A549 (cell line): ENCODE data around the gene CARD11. TPM values are rescaled to one million over a fixed set of nuclear protein-coding genes. Genes with fewer than 3 reads are reported as not detected.
A peak's percentile ranks its signal among the peaks of the same experiment; 100 is the strongest.

Experiments used
- ATAC-seq, 2 experiments: fragments of 200-7000 bp in 1 of 2; fragments of >200 bp in 1 of 2; cut with Nextera tagmentation in 1 of 2; cut with Tn5 transposase in 1 of 2; 3 replicates each; pipeline versions ENCODE4 v1.8.0 to v1.9.1; 2018 to 2020; ENCODE audit warnings: mild to moderate bottlenecking in 1 of 2, moderate library complexity in 1 of 2
- CTCF ChIA-PET: fragments of 300-600 bp; sonication (Branson Sonifier 250); formaldehyde crosslinking; extraction: SDS; loops from one replicate; lab custom pipeline; 2021; ENCODE audit warnings: antibody characterized with exemption, inconsistent platforms; lab: Yijun Ruan, JAX
- POLR2A ChIA-PET: fragments of 350-600 bp; formaldehyde crosslinking; extraction: SDS; loops from one replicate; lab custom pipeline; 2021; ENCODE audit warnings: antibody characterized with exemption, inconsistent platforms; lab: Yijun Ruan, JAX
- DNase-seq, 2 experiments: peaks; one replicate each; pipeline versions ENCODE4 v3.0.0 to v3.0.0-alpha.2; 2011 to 2016; ENCODE audit warnings: low read depth in 1 of 2, low spot score in 1 of 2
- FAIRE-seq: peaks from 2 replicates; lab custom pipeline; 2011; peaks lifted over from hg19 to GRCh38; lab: Jason Lieb, UNC
- H3K27ac ChIP-seq, 2 experiments: fragments of >200 bp; sonication (Bioruptor Twin); formaldehyde crosslinking; 3 replicates each; pipeline ENCODE4 v1.5.1; 2016 to 2017
- H3K4me1 ChIP-seq: fragments of >200 bp; sonication (Bioruptor Twin); formaldehyde crosslinking; 3 replicates; pipeline ENCODE4 v1.6.1; 2016
- H3K4me2 ChIP-seq: fragments of >200 bp; sonication (Bioruptor Twin); formaldehyde crosslinking; 3 replicates; pipeline ENCODE4 v1.6.1; 2016
- H3K4me3 ChIP-seq: fragments of >200 bp; sonication (Bioruptor Twin); formaldehyde crosslinking; 3 replicates; pipeline ENCODE4 v1.5.1; 2016
- H3K9me3 ChIP-seq: fragments of >200 bp; sonication (Bioruptor Twin); formaldehyde crosslinking; 3 replicates; pipeline ENCODE4 v1.6.1; 2016
- CHD2 ChIP-seq: fragments of 150-350 bp; IDR thresholded peaks from 2 replicates; pipeline ENCODE4 v1.6.1; 2014; ENCODE audit warnings: low read length; ENCODE audit not compliant: partially characterized antibody
- CHD4 ChIP-seq: fragments of 200-600 bp; sonication (generic); IDR thresholded peaks from 2 replicates; pipeline ENCODE4 v1.6.1; 2016; ENCODE audit warnings: antibody characterized with exemption, mild to moderate bottlenecking, borderline replicate concordance
- E2F6 ChIP-seq: IDR thresholded peaks from 2 replicates; pipeline ENCODE4 v1.6.1; 2012; ENCODE audit warnings: low read depth, borderline replicate concordance
- EP300 ChIP-seq, 2 experiments: fragments of >200 bp; sonication (Bioruptor Twin); formaldehyde crosslinking; IDR thresholded peaks; 2 replicates in 1 of 2; 3 replicates in 1 of 2; pipeline ENCODE4 v1.6.1; 2016 to 2017
- FOXS1 ChIP-seq: fragments of 250-450 bp; sonication (Bioruptor Pico); IDR thresholded peaks from 2 replicates; pipeline ENCODE4 v1.5.0; 2020; ENCODE audit warnings: mild to moderate bottlenecking, moderate library complexity
- HDAC2 ChIP-seq: fragments of 200-600 bp; sonication (generic); IDR thresholded peaks from 2 replicates; pipeline ENCODE4 v1.6.1; 2016
- HOXA7 ChIP-seq: fragments of 250-450 bp; sonication (Bioruptor Pico); IDR thresholded peaks from 2 replicates; pipeline ENCODE4 v1.5.0; 2020; ENCODE audit warnings: mild to moderate bottlenecking, moderate library complexity
- HOXB13 ChIP-seq: fragments of 250-450 bp; sonication (Bioruptor Pico); IDR thresholded peaks from 2 replicates; pipeline ENCODE4 v1.5.0; 2020; ENCODE audit warnings: low read depth, mild to moderate bottlenecking, moderate library complexity
- JUN ChIP-seq, 2 experiments: fragments of >200 bp; sonication (Bioruptor Twin); formaldehyde crosslinking; IDR thresholded peaks; 2 replicates in 1 of 2; 3 replicates in 1 of 2; pipeline ENCODE4 v1.6.1; 2016 to 2017
- KDM5A ChIP-seq: fragments of 200-600 bp; sonication (generic); IDR thresholded peaks from 2 replicates; pipeline ENCODE4 v1.6.1; 2016; ENCODE audit warnings: antibody characterized with exemption, mild to moderate bottlenecking
- NFE2L2 ChIP-seq: fragments of 150-350 bp; conservative IDR thresholded peaks from 2 replicates; pipeline ENCODE4 v1.6.1; 2014; ENCODE audit warnings: low read length
- RAD21 ChIP-seq, 2 experiments: fragments of >200 bp in 1 of 2; sonication (Bioruptor Twin) in 1 of 2; formaldehyde crosslinking in 1 of 2; IDR thresholded peaks in 1 of 2; conservative IDR thresholded peaks in 1 of 2; 2 replicates in 1 of 2; 3 replicates in 1 of 2; pipeline ENCODE4 v1.6.1; 2012 to 2018; ENCODE audit warnings: inconsistent platforms in 1 of 2
- RARB ChIP-seq: fragments of 250-450 bp; sonication (Bioruptor Pico); IDR thresholded peaks from 2 replicates; pipeline ENCODE4 v1.8.0; 2021; ENCODE audit warnings: mild to moderate bottlenecking, moderate library complexity
- SMC3 ChIP-seq: fragments of >200 bp; sonication (Bioruptor Twin); formaldehyde crosslinking; IDR thresholded peaks from 3 replicates; pipeline ENCODE4 v1.6.1; 2018; ENCODE audit warnings: inconsistent platforms
- SREBF2 ChIP-seq: fragments of 450-650 bp; IDR thresholded peaks from 2 replicates; pipeline ENCODE4 v1.6.1; 2014; ENCODE audit warnings: mild to moderate bottlenecking, moderate library complexity
- TP53 ChIP-seq: fragments of 250-450 bp; sonication (Bioruptor Pico); IDR thresholded peaks from 2 replicates; pipeline ENCODE4 v1.5.0; 2021; ENCODE audit warnings: mild to moderate bottlenecking, moderate library complexity
- ZFP36 ChIP-seq: fragments of 450-650 bp; IDR thresholded peaks from 2 replicates; pipeline ENCODE4 v1.6.1; 2014; ENCODE audit warnings: borderline replicate concordance; ENCODE audit not compliant: partially characterized antibody
- ZNF302 ChIP-seq: fragments of 250-450 bp; sonication (Bioruptor Pico); IDR thresholded peaks from 2 replicates; pipeline ENCODE4 v1.9.0; 2021; ENCODE audit warnings: inconsistent platforms, mild to moderate bottlenecking, moderate library complexity
- ZSCAN20 ChIP-seq: fragments of 250-450 bp; sonication (Bioruptor Pico); IDR thresholded peaks from 2 replicates; pipeline ENCODE4 v1.8.0; 2022; ENCODE audit warnings: mild to moderate bottlenecking, moderate library complexity
- WGBS: methylation state at CpG from one replicate; pipeline ENCODE4 v1.1.6; 2017; ENCODE audit errors: missing lambda C conversion rate; 5-methylcytosine and 5-hydroxymethylcytosine counted together
- polyA plus RNA-seq, 4 experiments: library from polyadenylated mRNA; depleted of rRNA in 3 of 4; stranded (reverse); fragments of >200 nt; fragmentation: RNase III in 1 of 4; extraction: RNeasy Plus Mini Kit Qiagen cat#74134 plus additional on column Dnase treatment in 1 of 4; gene quantifications; 2 replicates in 3 of 4; 3 replicates in 1 of 4; pipeline ENCODE4 v1.2.3, GENCODE V29; 2011 to 2017
- TF ChIP-seq, protein P1 (sequence below): fragments of 450-650 bp; IDR thresholded peaks from 2 replicates; pipeline ENCODE4 v1.6.1; 2014; ENCODE audit warnings: antibody characterized with exemption
- TF ChIP-seq, protein P2 (sequence below): fragments of 250-450 bp; sonication (Bioruptor Pico); IDR thresholded peaks from 2 replicates; pipeline ENCODE4 v1.5.0; 2021; ENCODE audit warnings: mild to moderate bottlenecking, moderate library complexity, borderline replicate concordance
- TF ChIP-seq, protein P3 (sequence below): fragments of 150-350 bp; IDR thresholded peaks from 2 replicates; pipeline ENCODE4 v1.6.1; 2014; ENCODE audit warnings: low read depth, mild to moderate bottlenecking, low read length

The CARD11 gene
- polyA plus RNA-seq, 2 of the 4 experiments (the other 2 are of a cell fraction), result 0.48 to 1.1 TPM

DNA sequence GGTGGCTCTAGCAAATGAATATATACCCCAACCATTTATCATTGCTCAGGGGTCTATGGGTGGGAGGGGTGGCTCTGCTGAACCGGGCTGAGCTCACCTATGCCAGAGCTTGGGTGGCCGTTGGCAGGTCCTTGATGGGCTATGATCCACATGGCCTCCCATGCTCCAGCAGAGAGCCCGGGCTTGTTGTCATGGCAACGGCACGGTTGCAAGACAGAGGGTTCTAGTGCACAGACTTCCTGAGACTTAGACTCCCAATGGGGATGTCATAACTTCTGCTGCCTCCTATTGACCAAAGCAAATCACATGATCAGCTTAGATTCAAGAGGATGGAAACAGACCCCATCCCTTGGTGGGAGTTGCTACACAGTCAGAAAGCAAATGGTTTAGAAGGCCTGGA lies 36.4 kb upstream of the CARD11 start:
- ATAC-seq, result no peak
- Histone ChIP-seq H3K4me1 (no peaks in the 10 kb centered on the region), H3K4me2 (no peak overlapping the region)
- POLR2A ChIA-PET, result no interaction called here
- TF ChIP-seq ZNF302 (CRISPR knock-in tag), result no peak
- TF ChIP-seq HOXB13 (CRISPR knock-in tag), result no peak
- no peak for TF ChIP-seq CHD2
- no peak for TF ChIP-seq JUN (IDR thresholded peaks at IDR 0.05)
- TF ChIP-seq SREBF2, result no peak
- TF ChIP-seq, all 56 proteins: peak for 0
- Histone ChIP-seq H3K4me3 (no peak overlapping the region), H3K27ac (no peak overlapping the region), H3K9me3 (peaks cover 12% of the 10 kb centered on the region)
- DNase-seq, result peak in 1 of 2 experiments; percentile 4
- WGBS, result 37% methylated on average over 5 of the region's 5 CpGs
- no peak for FAIRE-seq
- CTCF ChIA-PET, result interaction anchor here (0.6 to 1.4 kb wide), 3 partner anchors 10 to 1028 kb away, joined by 3 to 6 read pairs (median 3); no protein-coding TSS in a partner anchor

DNA sequence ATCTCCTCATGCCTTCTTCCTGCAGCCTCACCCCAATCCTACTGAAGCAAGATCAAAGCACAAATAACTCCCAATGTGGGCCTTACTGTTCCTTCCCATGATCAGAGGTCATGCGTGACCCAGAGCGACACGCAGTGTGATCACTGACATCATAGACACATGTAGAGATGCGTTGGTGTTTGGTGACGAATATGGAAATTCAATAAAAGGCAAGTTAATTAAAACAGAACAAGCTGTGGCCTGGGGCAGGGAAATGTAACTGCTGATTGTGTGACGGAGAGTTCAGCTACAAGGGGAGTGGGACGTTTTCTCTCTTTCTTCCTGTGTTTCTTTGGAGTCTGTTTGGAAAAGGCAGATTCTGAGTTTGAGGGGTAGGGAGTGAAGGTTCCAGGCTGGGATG lies 34.8 kb upstream of the CARD11 start:
- POLR2A ChIA-PET, result no interaction called here
- no peak for DNase-seq
- 70% methylated on average over 7 of the region's 7 CpGs for WGBS
- no peak overlapping the region for H3K4me2 ChIP-seq
- no peaks in the 10 kb centered on the region for H3K4me1 ChIP-seq
- peaks cover 13% of the 10 kb centered on the region for H3K9me3 ChIP-seq
- TF ChIP-seq, protein P1, sequence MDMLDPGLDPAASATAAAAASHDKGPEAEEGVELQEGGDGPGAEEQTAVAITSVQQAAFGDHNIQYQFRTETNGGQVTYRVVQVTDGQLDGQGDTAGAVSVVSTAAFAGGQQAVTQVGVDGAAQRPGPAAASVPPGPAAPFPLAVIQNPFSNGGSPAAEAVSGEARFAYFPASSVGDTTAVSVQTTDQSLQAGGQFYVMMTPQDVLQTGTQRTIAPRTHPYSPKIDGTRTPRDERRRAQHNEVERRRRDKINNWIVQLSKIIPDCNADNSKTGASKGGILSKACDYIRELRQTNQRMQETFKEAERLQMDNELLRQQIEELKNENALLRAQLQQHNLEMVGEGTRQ, result no peak
- TF ChIP-seq RAD21 (conservative IDR thresholded peaks at IDR 0.05 in 1 of 2, IDR thresholded peaks at IDR 0.05 in 1 of 2) (no peak), HDAC2 (no peak), ZSCAN20 (CRISPR knock-in tag) (no peak), HOXA7 (CRISPR knock-in tag) (no peak)
- TF ChIP-seq, protein P2, sequence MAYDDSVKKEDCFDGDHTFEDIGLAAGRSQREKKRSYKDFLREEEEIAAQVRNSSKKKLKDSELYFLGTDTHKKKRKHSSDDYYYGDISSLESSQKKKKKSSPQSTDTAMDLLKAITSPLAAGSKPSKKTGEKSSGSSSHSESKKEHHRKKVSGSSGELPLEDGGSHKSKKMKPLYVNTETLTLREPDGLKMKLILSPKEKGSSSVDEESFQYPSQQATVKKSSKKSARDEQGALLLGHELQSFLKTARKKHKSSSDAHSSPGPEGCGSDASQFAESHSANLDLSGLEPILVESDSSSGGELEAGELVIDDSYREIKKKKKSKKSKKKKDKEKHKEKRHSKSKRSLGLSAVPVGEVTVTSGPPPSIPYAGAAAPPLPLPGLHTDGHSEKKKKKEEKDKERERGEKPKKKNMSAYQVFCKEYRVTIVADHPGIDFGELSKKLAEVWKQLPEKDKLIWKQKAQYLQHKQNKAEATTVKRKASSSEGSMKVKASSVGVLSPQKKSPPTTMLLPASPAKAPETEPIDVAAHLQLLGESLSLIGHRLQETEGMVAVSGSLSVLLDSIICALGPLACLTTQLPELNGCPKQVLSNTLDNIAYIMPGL (CRISPR knock-in tag), result no peak
- TF ChIP-seq, all 56 proteins: peak for 0
- no peak overlapping the region for H3K27ac ChIP-seq
- no peak overlapping the region for H3K4me3 ChIP-seq
- FAIRE-seq, result no peak
- ATAC-seq, result no peak
- CTCF ChIA-PET, result interaction anchor here (0.6 kb wide), 1 partner anchor 730 kb away, joined by 4 read pairs; no protein-coding TSS in a partner anchor

DNA sequence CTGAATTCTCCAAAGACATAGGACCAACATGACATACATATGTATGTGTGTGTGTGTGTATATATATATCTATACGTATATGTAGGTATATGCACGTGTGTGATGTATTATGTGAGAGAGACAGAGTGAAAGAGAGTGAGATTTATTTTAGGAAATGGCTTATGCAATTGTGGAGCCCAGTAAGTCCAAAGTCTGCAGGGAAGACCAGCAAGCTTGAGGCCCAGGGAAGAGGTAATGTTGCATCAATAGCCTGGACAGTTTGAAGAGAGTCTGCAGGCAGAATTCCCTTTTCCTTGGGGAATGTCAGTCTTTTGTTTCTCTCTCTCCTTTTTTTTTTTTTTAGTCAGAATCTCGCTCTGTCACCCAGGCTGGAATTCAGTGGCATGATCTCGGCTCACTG lies 33.0 kb upstream of the CARD11 start:
- no peak overlapping the region for H3K4me3 ChIP-seq
- ChIA-PET POLR2A (no interaction called here), CTCF (interaction anchor here (0.6 to 1.2 kb wide), 3 partner anchors 10 to 1535 kb away, joined by 3 to 4 read pairs (median 3); no protein-coding TSS in a partner anchor)
- DNase-seq, result no peak
- no peak for ATAC-seq
- TF ChIP-seq SMC3 (no peak), HOXA7 (CRISPR knock-in tag) (no peak), FOXS1 (CRISPR knock-in tag) (no peak), CHD4 (no peak), EP300 (IDR thresholded peaks at IDR 0.05) (no peak), NFE2L2 (no peak), RARB (CRISPR knock-in tag) (no peak), TP53 (CRISPR knock-in tag) (no peak), SREBF2 (no peak), KDM5A (no peak), ZFP36 (no peak), E2F6 (no peak)
- TF ChIP-seq, protein P2 (CRISPR knock-in tag), result no peak
- TF ChIP-seq, protein P3, sequence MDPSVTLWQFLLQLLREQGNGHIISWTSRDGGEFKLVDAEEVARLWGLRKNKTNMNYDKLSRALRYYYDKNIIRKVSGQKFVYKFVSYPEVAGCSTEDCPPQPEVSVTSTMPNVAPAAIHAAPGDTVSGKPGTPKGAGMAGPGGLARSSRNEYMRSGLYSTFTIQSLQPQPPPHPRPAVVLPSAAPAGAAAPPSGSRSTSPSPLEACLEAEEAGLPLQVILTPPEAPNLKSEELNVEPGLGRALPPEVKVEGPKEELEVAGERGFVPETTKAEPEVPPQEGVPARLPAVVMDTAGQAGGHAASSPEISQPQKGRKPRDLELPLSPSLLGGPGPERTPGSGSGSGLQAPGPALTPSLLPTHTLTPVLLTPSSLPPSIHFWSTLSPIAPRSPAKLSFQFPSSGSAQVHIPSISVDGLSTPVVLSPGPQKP, result no peak
- TF ChIP-seq, all 56 proteins: peak for 0
- no peak for FAIRE-seq
- Histone ChIP-seq H3K4me2 (no peak overlapping the region), H3K27ac (no peak overlapping the region), H3K4me1 (no peaks in the 10 kb centered on the region), H3K9me3 (peaks cover 13% of the 10 kb centered on the region)
- WGBS, result 27% methylated on average over 4 of the region's 4 CpGs
